MM.1S (cell line): ENCODE results near the gene CDC37L1.

Source experiments
- DNase-seq: peaks from one replicate; pipeline ENCODE4 v3.0.0-alpha.2; 2015
- H2AFZ ChIP-seq: fragments of 300-600 bp; sonication (generic); 2 replicates; pipeline ENCODE4 v1.6.0; 2016; ENCODE audit warnings: antibody characterized with exemption, low read length
- H3F3A ChIP-seq: fragments of 300-600 bp; sonication (generic); 2 replicates; pipeline ENCODE4 v1.6.1; 2016; ENCODE audit warnings: mild to moderate bottlenecking, antibody characterized with exemption, low read length, moderate library complexity, mixed read lengths; ENCODE audit not compliant: insufficient read depth
- H3K27ac ChIP-seq: fragments of 300-600 bp; sonication (generic); 2 replicates; pipeline ENCODE4 v1.5.1; 2016; ENCODE audit warnings: mild to moderate bottlenecking, low read length
- H3K27me3 ChIP-seq: fragments of 300-600 bp; sonication (generic); replicated peaks from 2 replicates; pipeline ENCODE4 v1.6.0; 2016; ENCODE audit warnings: low read length; ENCODE audit not compliant: insufficient read depth
- H3K36me3 ChIP-seq: fragments of 300-600 bp; sonication (generic); replicated peaks from 2 replicates; pipeline ENCODE4 v1.6.1; 2016; ENCODE audit warnings: mild to moderate bottlenecking, low read length, mixed read lengths; ENCODE audit not compliant: insufficient read depth
- H3K4me1 ChIP-seq: fragments of 300-600 bp; sonication (generic); 2 replicates; pipeline ENCODE4 v1.6.1; 2016; ENCODE audit warnings: low read length, mixed read lengths
- H3K4me2 ChIP-seq: fragments of 300-600 bp; sonication (generic); 2 replicates; pipeline ENCODE4 v1.6.0; 2016; ENCODE audit warnings: low read depth, low read length
- H3K4me3 ChIP-seq: fragments of 300-600 bp; sonication (generic); 2 replicates; pipeline ENCODE4 v1.5.1; 2016; ENCODE audit warnings: low read length, mixed read lengths
- H3K79me2 ChIP-seq: fragments of 300-600 bp; sonication (generic); 2 replicates; pipeline ENCODE4 v1.6.1; 2016; ENCODE audit warnings: mixed run types, low read length, mixed read lengths
- H3K9ac ChIP-seq: fragments of 300-600 bp; sonication (generic); 2 replicates; pipeline ENCODE4 v1.6.1; 2016; ENCODE audit warnings: low read length, mixed read lengths
- H3K9me2 ChIP-seq: fragments of 300-600 bp; sonication (generic); replicated peaks from 2 replicates; pipeline ENCODE4 v1.6.1; 2016; ENCODE audit warnings: mild to moderate bottlenecking, low read length, mixed read lengths; ENCODE audit not compliant: insufficient read depth
- H3K9me3 ChIP-seq: fragments of 300-600 bp; sonication (generic); replicated peaks from 2 replicates; pipeline ENCODE4 v1.6.1; 2016; ENCODE audit warnings: mild to moderate bottlenecking, low read length, mixed read lengths; ENCODE audit not compliant: insufficient read depth
- H4K20me1 ChIP-seq: fragments of 300-600 bp; sonication (generic); 2 replicates; pipeline ENCODE4 v1.6.1; 2016; ENCODE audit warnings: mild to moderate bottlenecking, low read length, moderate library complexity, mixed read lengths; ENCODE audit not compliant: insufficient read depth
- CTCF ChIP-seq: fragments of 300-600 bp; sonication (generic); IDR thresholded peaks from 2 replicates; pipeline ENCODE4 v1.5.1; 2016; ENCODE audit warnings: antibody characterized with exemption, low read length, mixed read lengths
- EZH2 ChIP-seq: fragments of 300-600 bp; sonication (generic); optimal IDR thresholded peaks from 2 replicates; pipeline ENCODE3; 2017; ENCODE audit warnings: low read depth, mild to moderate bottlenecking, antibody characterized with exemption, low read length, mixed read lengths
- EZH2phosphoT487 ChIP-seq: fragments of 300-600 bp; sonication (generic); IDR thresholded peaks from 2 replicates; pipeline ENCODE4 v1.6.1; 2018; ENCODE audit warnings: antibody characterized with exemption, low read length

CDC37L1 gene

GRCh38 chr9:4691795-4692194, 12.4 kb downstream of the CDC37L1 start:
- Histone ChIP-seq H2AFZ (no peak overlapping the region), H3K9me2 (no peaks in the 10 kb centered on the region), H4K20me1 (no peaks in the 10 kb centered on the region; the same call in 1 of the 2 replicates), H3K4me3 (no peak overlapping the region), H3K79me2 (peaks cover 48% of the 10 kb centered on the region), H3K36me3 (no peaks in the 10 kb centered on the region; the same call in 1 of the 2 replicates), H3K27me3 (no peaks in the 10 kb centered on the region), H3K27ac (no peak overlapping the region), H3K9me3 (no peaks in the 10 kb centered on the region), H3K4me2 (no peak overlapping the region), H3K4me1 (peaks cover 18% of the 10 kb centered on the region), H3K9ac (no peak overlapping the region), H3F3A (peaks cover 25% of the 10 kb centered on the region)
- DNase-seq: no peak
- TF ChIP-seq EZH2phosphoT487 (no peak), CTCF (no peak), EZH2 (no peak)

- Histone ChIP-seq H2AFZ (no peak overlapping the region), H3K79me2 (no peaks in the 10 kb centered on the region), H3K4me2 (no peak overlapping the region), H4K20me1 (no peaks in the 10 kb centered on the region), H3K27me3 (no peaks in the 10 kb centered on the region), H3K4me3 (no peak overlapping the region), H3K9ac (no peak overlapping the region), H3K36me3 (peaks cover 5% of the 10 kb centered on the region; the same call in 1 of the 2 replicates), H3K27ac (no peak overlapping the region), H3F3A (no peaks in the 10 kb centered on the region), H3K9me3 (no peaks in the 10 kb centered on the region), H3K9me2 (no peaks in the 10 kb centered on the region), H3K4me1 (no peaks in the 10 kb centered on the region)
- no peak for DNase-seq
- TF ChIP-seq CTCF (no peak), EZH2 (no peak), EZH2phosphoT487 (no peak)
These were observed 20.7 kb downstream of the CDC37L1 start for GRCh38 chr9:4700091-4700490.

- Histone ChIP-seq H4K20me1 (no peaks in the 10 kb centered on the region), H3K4me1 (no peaks in the 10 kb centered on the region), H3K79me2 (no peaks in the 10 kb centered on the region), H3K4me3 (no peak overlapping the region), H2AFZ (no peak overlapping the region), H3K4me2 (no peak overlapping the region), H3K9ac (no peak overlapping the region), H3K9me2 (no peaks in the 10 kb centered on the region), H3K36me3 (peaks cover 5% of the 10 kb centered on the region; the same call in 1 of the 2 replicates), H3K27me3 (no peaks in the 10 kb centered on the region), H3K27ac (no peak overlapping the region), H3F3A (no peaks in the 10 kb centered on the region), H3K9me3 (no peaks in the 10 kb centered on the region)
- no peak for DNase-seq
- TF ChIP-seq EZH2phosphoT487 (no peak), CTCF (no peak), EZH2 (no peak)
These were observed 21.6 kb downstream of the CDC37L1 start for GRCh38 chr9:4700932-4701331.
